Skin epidermis (tissue), 12 donors: ENCODE data around the gene ZBTB7C.

Experiments
- H3K27ac ChIP-seq, 21 experiments: fragments of 200-600 bp; sonication (generic) in 11 of 21; one replicate each; pipeline ENCODE4 v1.5.0; 2020; ENCODE audit warnings: mild to moderate bottlenecking in 3 of 21, inconsistent platforms in 2 of 21, moderate library complexity in 2 of 21
- H3K4me3 ChIP-seq, 7 experiments: fragments of 200-600 bp; sonication (generic) in 2 of 7; one replicate each; pipeline ENCODE4 v1.5.0; 2020; ENCODE audit warnings: inconsistent platforms in 2 of 7, mild to moderate bottlenecking in 2 of 7, moderate library complexity in 1 of 7

Gene ZBTB7C

GRCh38 chr18:48183613-48184012 is 225.6 kb downstream of the ZBTB7C start:
- H3K4me3 ChIP-seq, result no peak overlapping the region
- no peak overlapping the region for H3K27ac ChIP-seq

- Histone ChIP-seq H3K27ac (no peak overlapping the region), H3K4me3 (no peak overlapping the region)
These were observed 226.4 kb downstream of the ZBTB7C start for GRCh38 chr18:48182779-48183178.

GRCh38 chr18:48181857-48182256 is 227.3 kb downstream of the ZBTB7C start:
- Histone ChIP-seq H3K4me3 (no peak overlapping the region), H3K27ac (no peak overlapping the region)

GRCh38 chr18:48181087-48181823 is 227.9 kb downstream of the ZBTB7C start:
- no peak overlapping the region for H3K4me3 ChIP-seq
- H3K27ac ChIP-seq, result no peak overlapping the region

GRCh38 chr18:48179666-48180065 is 229.5 kb downstream of the ZBTB7C start:
- H3K4me3 ChIP-seq, result no peak overlapping the region

GRCh38 chr18:48179001-48179400 is 230.2 kb downstream of the ZBTB7C start:
- Histone ChIP-seq H3K4me3 (no peak overlapping the region), H3K27ac (no peak overlapping the region)

More at GRCh38 chr18:48179666-48180065, 229.5 kb downstream of the ZBTB7C start:
- H3K27ac ChIP-seq, result no peak overlapping the region

- Histone ChIP-seq H3K4me3 (no peak overlapping the region), H3K27ac (no peak overlapping the region)
These were observed 232.3 kb downstream of the ZBTB7C start for GRCh38 chr18:48176909-48177308.

GRCh38 chr18:48173557-48173956 is 235.6 kb downstream of the ZBTB7C start:
- Histone ChIP-seq H3K27ac (no peak overlapping the region), H3K4me3 (no peak overlapping the region)

GRCh38 chr18:48172226-48173006 is 236.8 kb downstream of the ZBTB7C start:
- H3K27ac ChIP-seq, result no peak overlapping the region
- H3K4me3 ChIP-seq, result no peak overlapping the region

- no peak overlapping the region for H3K27ac ChIP-seq
- no peak overlapping the region for H3K4me3 ChIP-seq
These were observed 237.5 kb downstream of the ZBTB7C start for GRCh38 chr18:48171490-48172188.

GRCh38 chr18:48170651-48171050 is 238.5 kb downstream of the ZBTB7C start:
- Histone ChIP-seq H3K27ac (no peak overlapping the region), H3K4me3 (no peak overlapping the region)

- no peak overlapping the region for H3K4me3 ChIP-seq
- no peak overlapping the region for H3K27ac ChIP-seq
These were observed 240.3 kb downstream of the ZBTB7C start for GRCh38 chr18:48168861-48169260.

- Histone ChIP-seq H3K4me3 (no peak overlapping the region), H3K27ac (no peak overlapping the region)
These were observed 241.3 kb downstream of the ZBTB7C start for GRCh38 chr18:48167897-48168253.

- H3K27ac ChIP-seq, result peak overlapping the region in 4 of 21 experiments; percentile 23 to 51 (median 36)
- no peak overlapping the region for H3K4me3 ChIP-seq
These were observed 242.8 kb downstream of the ZBTB7C start for GRCh38 chr18:48166336-48166875.

GRCh38 chr18:48165111-48165866 is 243.9 kb downstream of the ZBTB7C start:
- peak overlapping the region in 3 of 21 experiments; percentile 17 to 41 (median 28) for H3K27ac ChIP-seq
- no peak overlapping the region for H3K4me3 ChIP-seq

GRCh38 chr18:48164701-48165100 is 244.5 kb downstream of the ZBTB7C start:
- H3K4me3 ChIP-seq, result no peak overlapping the region
- H3K27ac ChIP-seq, result peak overlapping the region in 5 of 21 experiments; percentile 3 to 41 (median 28)

GRCh38 chr18:48164116-48164515 is 245.1 kb downstream of the ZBTB7C start:
- Histone ChIP-seq H3K4me3 (no peak overlapping the region), H3K27ac (peak overlapping the region in 7 of 21 experiments; percentile 3 to 96 (median 42))

GRCh38 chr18:48163738-48164115 is 245.5 kb downstream of the ZBTB7C start:
- Histone ChIP-seq H3K4me3 (no peak overlapping the region), H3K27ac (peak overlapping the region in 8 of 21 experiments; percentile 31 to 96 (median 91))

- H3K27ac ChIP-seq, result peak overlapping the region in 13 of 21 experiments; percentile 31 to 97 (median 91)
- no peak overlapping the region for H3K4me3 ChIP-seq
These were observed 246.0 kb downstream of the ZBTB7C start for GRCh38 chr18:48162956-48163737.
